Bronchial epithelial cell (primary cell): ENCODE results near the gene SF1. TPM values are rescaled to one million over a fixed set of nuclear protein-coding genes. Genes with fewer than 3 reads are reported as not detected.

ENCODE experiments used
- DNase-seq: peaks from one replicate; pipeline ENCODE4 v3.0.0-alpha.2; 2010; ENCODE audit warnings: low read depth
- FAIRE-seq: peaks from 2 replicates; lab custom pipeline; 2011; peaks lifted over from hg19 to GRCh38; lab: Jason Lieb, UNC
- H3K27me3 ChIP-seq: 2 replicates; pipeline ENCODE4 v1.5.1; 2011; ENCODE audit warnings: low read length; ENCODE audit not compliant: control insufficient read depth, insufficient read depth
- H3K36me3 ChIP-seq: 2 replicates; pipeline ENCODE4 v1.5.1; 2011; ENCODE audit warnings: low read length; ENCODE audit not compliant: control insufficient read depth, insufficient read depth
- H3K4me3 ChIP-seq: 2 replicates; pipeline ENCODE4 v1.5.1; 2011; ENCODE audit warnings: mild to moderate bottlenecking, low read depth, low read length, control low read depth
- total RNA-seq: library from RNA; depleted of rRNA; stranded (reverse); fragments of >200 nt; gene quantifications from 2 replicates; pipeline ENCODE4 v1.2.1, GENCODE V29; 2014
- TF ChIP-seq, protein P1 (sequence below): IDR thresholded peaks from 2 replicates; pipeline ENCODE4 v1.5.1; 2011; ENCODE audit warnings: mild to moderate bottlenecking, moderate library complexity, low read length, control low read depth, inconsistent platforms; ENCODE audit not compliant: insufficient read depth, severe bottlenecking

Gene SF1
- total RNA-seq, 1 donor from 2014 or later: 44.5 TPM

DNA sequence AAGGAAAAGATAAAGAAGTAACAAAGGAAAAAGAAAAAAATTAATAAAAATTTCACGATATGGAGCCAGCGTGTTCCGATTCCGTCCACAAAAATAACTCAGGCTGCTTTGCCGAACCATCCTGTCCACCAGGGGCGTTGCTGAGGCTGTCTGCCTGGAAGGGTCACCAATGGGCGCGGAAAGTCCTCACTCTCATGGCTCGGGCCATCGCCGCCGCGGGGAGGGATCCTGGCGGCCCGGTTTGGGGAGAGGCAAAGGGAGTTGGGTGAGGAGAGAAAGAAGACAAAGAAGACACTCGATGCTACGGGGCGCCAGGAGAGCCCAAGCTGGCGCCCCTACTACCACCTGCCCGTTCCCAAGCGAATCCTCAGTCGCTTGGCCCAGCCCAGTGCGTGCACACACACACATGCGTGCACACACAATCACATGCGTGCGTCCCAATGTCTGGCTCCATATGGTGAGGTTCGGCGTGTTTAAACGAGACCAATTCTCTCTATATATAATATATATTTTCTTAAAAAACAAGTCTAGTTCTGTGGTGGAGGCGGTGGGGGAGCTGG, 13.0 kb downstream of the SF1 start:
- FAIRE-seq: no peak
- no peak overlapping the region for H3K4me3 ChIP-seq
- TF ChIP-seq, protein P1, sequence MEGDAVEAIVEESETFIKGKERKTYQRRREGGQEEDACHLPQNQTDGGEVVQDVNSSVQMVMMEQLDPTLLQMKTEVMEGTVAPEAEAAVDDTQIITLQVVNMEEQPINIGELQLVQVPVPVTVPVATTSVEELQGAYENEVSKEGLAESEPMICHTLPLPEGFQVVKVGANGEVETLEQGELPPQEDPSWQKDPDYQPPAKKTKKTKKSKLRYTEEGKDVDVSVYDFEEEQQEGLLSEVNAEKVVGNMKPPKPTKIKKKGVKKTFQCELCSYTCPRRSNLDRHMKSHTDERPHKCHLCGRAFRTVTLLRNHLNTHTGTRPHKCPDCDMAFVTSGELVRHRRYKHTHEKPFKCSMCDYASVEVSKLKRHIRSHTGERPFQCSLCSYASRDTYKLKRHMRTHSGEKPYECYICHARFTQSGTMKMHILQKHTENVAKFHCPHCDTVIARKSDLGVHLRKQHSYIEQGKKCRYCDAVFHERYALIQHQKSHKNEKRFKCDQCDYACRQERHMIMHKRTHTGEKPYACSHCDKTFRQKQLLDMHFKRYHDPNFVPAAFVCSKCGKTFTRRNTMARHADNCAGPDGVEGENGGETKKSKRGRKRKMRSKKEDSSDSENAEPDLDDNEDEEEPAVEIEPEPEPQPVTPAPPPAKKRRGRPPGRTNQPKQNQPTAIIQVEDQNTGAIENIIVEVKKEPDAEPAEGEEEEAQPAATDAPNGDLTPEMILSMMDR: peak; percentile 20

DNA sequence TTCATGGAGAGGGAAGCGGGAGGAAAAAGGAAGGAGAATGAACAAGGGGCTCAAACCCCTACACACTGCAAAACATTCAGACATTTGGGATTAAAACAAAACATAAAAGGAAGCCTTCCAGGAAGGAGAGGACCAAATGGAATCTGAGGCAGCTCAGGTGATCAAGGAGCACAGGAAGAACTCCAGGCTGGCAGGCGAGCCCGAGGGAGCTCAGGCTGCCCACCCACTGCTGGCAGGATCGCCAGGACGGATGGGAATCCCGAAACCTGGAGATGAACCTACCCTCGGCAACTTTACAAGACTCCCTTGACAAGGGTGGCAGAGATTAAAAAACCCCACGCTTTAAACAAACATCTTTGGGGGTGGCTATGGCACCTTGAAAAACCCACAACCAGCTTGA, 13.6 kb downstream of the SF1 start:
- Histone ChIP-seq H3K36me3 (peaks cover 48% of the 10 kb centered on the region), H3K4me3 (no peak overlapping the region), H3K27me3 (no peaks in the 10 kb centered on the region)
- DNase-seq (no peak), FAIRE-seq (no peak)
- TF ChIP-seq, protein P1: no peak

More for the DNA sequence above, 13.0 kb downstream of the SF1 start:
- DNase-seq: no peak
- H3K27me3 ChIP-seq: no peaks in the 10 kb centered on the region
- H3K36me3 ChIP-seq: peaks cover 54% of the 10 kb centered on the region

DNA sequence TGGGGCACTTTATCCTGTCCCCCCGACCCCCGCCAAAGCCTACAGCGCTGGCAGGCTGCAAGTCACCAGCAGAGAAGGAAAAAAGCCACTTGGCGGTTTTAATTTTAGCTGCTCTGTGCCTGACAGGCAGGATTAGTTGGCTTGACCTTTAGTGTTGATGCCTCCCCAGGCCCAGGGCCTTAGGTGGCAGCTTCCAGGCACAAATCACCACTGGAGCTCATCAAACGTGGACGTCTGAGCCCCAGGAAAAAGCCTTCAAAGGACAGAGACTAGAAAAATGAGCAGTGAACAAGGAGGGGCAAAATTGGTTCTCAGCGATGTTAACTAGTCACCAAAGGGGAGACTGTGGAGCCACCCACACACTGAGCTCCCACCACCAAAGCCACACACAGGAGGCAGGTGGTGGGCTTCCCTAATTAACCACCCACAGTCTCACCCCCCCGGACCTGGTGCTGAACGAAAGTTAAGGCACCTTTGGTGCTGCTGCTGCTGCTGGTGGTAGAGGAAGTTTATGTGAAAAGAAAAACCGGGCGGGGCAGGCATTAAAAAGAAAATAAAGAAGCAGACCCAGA, 14.2 kb downstream of the SF1 start:
- FAIRE-seq (no peak), DNase-seq (no peak)
- peaks cover 44% of the 10 kb centered on the region for H3K36me3 ChIP-seq
- TF ChIP-seq, protein P1: no peak
- H3K4me3 ChIP-seq: no peak overlapping the region
- H3K27me3 ChIP-seq: no peaks in the 10 kb centered on the region

DNA sequence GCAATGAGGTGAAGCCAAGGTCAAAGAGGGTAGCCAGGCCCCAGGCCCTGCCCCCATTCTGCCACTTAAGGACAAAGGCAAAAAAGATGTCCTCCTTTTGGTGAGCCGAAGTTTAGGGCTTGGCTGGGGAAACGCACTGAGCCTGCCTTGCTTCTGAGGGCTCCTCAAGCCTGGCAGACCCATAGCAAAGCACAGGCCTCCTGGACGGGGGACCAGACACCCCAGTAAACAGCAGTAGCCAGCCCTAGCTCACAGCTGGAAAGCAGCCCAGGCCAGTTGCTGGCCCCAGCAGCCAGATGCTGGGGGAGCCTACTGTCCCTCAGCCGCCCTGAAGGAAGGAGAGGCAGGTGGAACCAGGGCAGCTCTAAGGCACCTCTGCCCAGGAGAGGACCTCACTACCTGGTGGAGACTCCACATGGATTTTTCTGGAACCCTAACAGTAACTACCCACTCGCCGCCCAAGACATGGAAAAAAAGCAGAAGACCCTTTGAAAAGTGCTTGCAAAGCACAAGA, 14.8 kb downstream of the SF1 start:
- FAIRE-seq: no peak
- peaks cover 39% of the 10 kb centered on the region for H3K36me3 ChIP-seq
- H3K27me3 ChIP-seq: no peaks in the 10 kb centered on the region
- no peak for DNase-seq
- TF ChIP-seq, protein P1: no peak
- no peak overlapping the region for H3K4me3 ChIP-seq

DNA sequence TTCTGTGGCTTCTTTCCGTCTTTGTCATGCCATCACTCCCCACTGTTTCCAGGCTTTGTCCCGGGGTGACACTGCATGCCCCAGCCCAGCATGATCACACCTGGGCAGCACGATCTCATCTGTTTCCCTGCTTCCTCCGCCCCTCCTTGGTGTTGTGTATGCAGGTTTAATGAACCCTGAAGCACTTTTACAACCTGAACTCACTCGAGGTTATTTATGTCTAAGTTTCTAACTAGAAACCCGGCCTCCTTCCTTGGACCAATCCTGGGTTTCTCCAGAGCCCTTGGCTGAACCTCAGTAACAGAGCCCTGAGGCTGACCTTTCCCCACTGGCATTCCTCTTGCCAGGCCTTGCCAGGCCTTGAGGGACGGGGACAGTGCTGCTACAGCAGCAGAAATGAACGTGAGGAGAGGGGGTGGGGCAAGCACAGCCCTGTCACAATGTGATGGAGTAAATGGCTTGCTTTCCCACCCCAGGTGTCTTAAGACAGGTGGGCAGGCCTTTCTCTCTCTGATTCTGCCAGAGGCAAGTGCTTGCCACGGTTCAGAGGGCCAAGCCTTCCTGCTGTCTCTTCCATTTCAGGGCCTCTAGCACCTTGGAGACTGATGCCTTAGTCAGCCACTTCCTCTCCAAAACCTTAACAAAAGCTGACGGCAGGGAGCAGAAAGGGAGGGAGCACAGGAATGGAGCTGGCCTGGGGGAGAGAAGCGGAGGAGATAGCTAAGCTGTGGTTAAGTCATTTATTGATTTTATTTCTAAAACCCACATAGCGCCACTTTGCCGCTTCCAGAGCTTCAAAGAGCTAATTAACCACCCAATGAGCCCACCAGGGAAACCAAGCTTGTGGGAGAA, 15.4 kb downstream of the SF1 start:
- Histone ChIP-seq H3K4me3 (no peak overlapping the region), H3K36me3 (peaks cover 32% of the 10 kb centered on the region), H3K27me3 (no peaks in the 10 kb centered on the region)
- peak; percentile 74 for DNase-seq
- peak; percentile 7 for FAIRE-seq
- TF ChIP-seq, protein P1: no peak
